Peyer's patch (tissue), 4 donors: ENCODE measurements around the gene SMURF2.

Source experiments
- POLR2A ChIP-seq, 2 donors: fragments of 450-650 bp; IDR thresholded peaks; one replicate each; pipeline ENCODE4 v1.5.1; 2017; ENCODE audit warnings: antibody characterized with exemption in 2 of 2, mild to moderate bottlenecking in 2 of 2, moderate library complexity in 2 of 2
- TF ChIP-seq, protein P1 (sequence below), 6 experiments: fragments of 450-650 bp in 4 of 6; fragments of 200-600 bp in 2 of 6; sonication (generic) in 1 of 6; IDR thresholded peaks; one replicate each; pipeline ENCODE4 v1.5.1; 2017 to 2019; ENCODE audit warnings: antibody characterized with exemption in 6 of 6, mild to moderate bottlenecking in 3 of 6, moderate library complexity in 1 of 6

DNA sequence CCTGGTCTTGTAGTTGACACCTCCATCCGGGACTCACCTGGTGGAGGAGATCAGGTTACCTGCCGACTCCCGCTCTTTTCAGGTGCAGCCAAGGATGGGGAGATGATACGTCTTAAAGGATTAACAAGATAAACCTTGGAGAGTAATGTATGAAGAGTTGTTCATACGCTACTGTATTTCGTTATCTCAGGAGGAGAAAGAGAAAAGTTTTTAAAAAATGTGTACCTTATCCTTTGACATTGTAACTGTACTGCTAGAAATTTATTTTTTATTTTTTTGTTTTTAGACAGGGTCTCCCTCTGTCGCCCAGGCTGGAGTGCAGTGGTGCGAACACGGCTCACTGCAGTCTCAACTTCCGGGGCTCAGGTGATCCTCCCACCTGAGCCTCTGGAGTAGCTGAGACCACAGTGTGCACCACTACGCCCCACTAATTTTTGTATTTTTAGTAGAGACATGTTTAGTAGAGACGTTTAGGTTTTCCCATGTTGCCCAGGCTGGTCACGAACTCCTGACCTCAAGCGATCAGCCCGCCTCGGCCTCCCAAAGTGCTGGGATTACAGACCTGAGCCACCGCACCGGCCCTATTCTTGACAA is 764 bp upstream of the SMURF2 start:
- TF ChIP-seq, protein P1, sequence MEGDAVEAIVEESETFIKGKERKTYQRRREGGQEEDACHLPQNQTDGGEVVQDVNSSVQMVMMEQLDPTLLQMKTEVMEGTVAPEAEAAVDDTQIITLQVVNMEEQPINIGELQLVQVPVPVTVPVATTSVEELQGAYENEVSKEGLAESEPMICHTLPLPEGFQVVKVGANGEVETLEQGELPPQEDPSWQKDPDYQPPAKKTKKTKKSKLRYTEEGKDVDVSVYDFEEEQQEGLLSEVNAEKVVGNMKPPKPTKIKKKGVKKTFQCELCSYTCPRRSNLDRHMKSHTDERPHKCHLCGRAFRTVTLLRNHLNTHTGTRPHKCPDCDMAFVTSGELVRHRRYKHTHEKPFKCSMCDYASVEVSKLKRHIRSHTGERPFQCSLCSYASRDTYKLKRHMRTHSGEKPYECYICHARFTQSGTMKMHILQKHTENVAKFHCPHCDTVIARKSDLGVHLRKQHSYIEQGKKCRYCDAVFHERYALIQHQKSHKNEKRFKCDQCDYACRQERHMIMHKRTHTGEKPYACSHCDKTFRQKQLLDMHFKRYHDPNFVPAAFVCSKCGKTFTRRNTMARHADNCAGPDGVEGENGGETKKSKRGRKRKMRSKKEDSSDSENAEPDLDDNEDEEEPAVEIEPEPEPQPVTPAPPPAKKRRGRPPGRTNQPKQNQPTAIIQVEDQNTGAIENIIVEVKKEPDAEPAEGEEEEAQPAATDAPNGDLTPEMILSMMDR (IDR thresholded peaks at IDR 0.05): no peak
- no peak for TF ChIP-seq POLR2A (IDR thresholded peaks at IDR 0.05)
